Measurements from ENCODE around the gene PPFIA2. TPM values are rescaled to one million over a fixed set of nuclear protein-coding genes. Genes with fewer than 3 reads are reported as not detected.

PPFIA2 gene
- total RNA-seq, 4 donors from 2014 or later = 0.37 to 8.9 (median 0.55) TPM; not detected in 1

- TF ChIP-seq CTCF (IDR thresholded peaks at IDR 0.05) (no peak), POLR2AphosphoS5 (IDR thresholded peaks at IDR 0.05) (no peak), EP300 (IDR thresholded peaks at IDR 0.05; ENCODE audit: low read depth) (no peak), POLR2A (IDR thresholded peaks at IDR 0.05) (no peak)
- Histone ChIP-seq H3K36me3 (no peaks in the 10 kb centered on the region), H3K27me3 (no peaks in the 10 kb centered on the region), H3K4me1 (no peaks in the 10 kb centered on the region), H3K27ac (no peak overlapping the region), H3K4me3 (no peak overlapping the region), H3K9me3 (no peaks in the 10 kb centered on the region)
- WGBS, 2 donors (ENCODE audit: low coverage in 1 of 2) = 100% methylated on average over 1 of the region's 1 CpG
- no peak for DNase-seq
- in situ Hi-C loops (cut with MboI; ENCODE audit: low pct_ligation_motif_present in 1 of 4, low pct_unique_long_range_greater_than_20kb in 1 of 4, low sequenced_read_pairs in 3 of 4) = no loop called here
- intact Hi-C loops (cut with DNase I; ENCODE audit: low total_unique reads) = no loop called here
These were observed 373.0 kb downstream of the PPFIA2 start for GRCh38 chr12:81386101-81386500.

- Histone ChIP-seq H3K36me3 (no peaks in the 10 kb centered on the region), H3K27ac (no peak overlapping the region), H3K9me3 (no peaks in the 10 kb centered on the region), H3K4me3 (no peak overlapping the region), H3K27me3 (no peaks in the 10 kb centered on the region), H3K4me1 (no peaks in the 10 kb centered on the region)
- WGBS, 2 donors (ENCODE audit: low coverage in 1 of 2) = 67 to 70% methylated on average over 1 of the region's 1 CpG
- TF ChIP-seq POLR2A (IDR thresholded peaks at IDR 0.05) = no peak
- no peak for TF ChIP-seq POLR2AphosphoS5 (IDR thresholded peaks at IDR 0.05)
- TF ChIP-seq CTCF (IDR thresholded peaks at IDR 0.05) = no peak
- no peak for TF ChIP-seq EP300 (IDR thresholded peaks at IDR 0.05; ENCODE audit: low read depth)
- intact Hi-C loops (cut with DNase I; ENCODE audit: low total_unique reads) (no loop called here), in situ Hi-C loops (cut with MboI; ENCODE audit: low pct_ligation_motif_present in 1 of 4, low pct_unique_long_range_greater_than_20kb in 1 of 4, low sequenced_read_pairs in 3 of 4) (no loop called here)
- no peak for DNase-seq
These were observed 377.2 kb downstream of the PPFIA2 start for GRCh38 chr12:81381951-81382350.

- H3K4me3 ChIP-seq = no peak overlapping the region
- no peaks in the 10 kb centered on the region for H3K9me3 ChIP-seq
- no peak for TF ChIP-seq EP300 (IDR thresholded peaks at IDR 0.05; ENCODE audit: low read depth)
- TF ChIP-seq POLR2AphosphoS5 (IDR thresholded peaks at IDR 0.05) = no peak
- no peak for TF ChIP-seq CTCF (IDR thresholded peaks at IDR 0.05)
- TF ChIP-seq POLR2A (IDR thresholded peaks at IDR 0.05) = no peak
- H3K4me1 ChIP-seq = no peaks in the 10 kb centered on the region
- DNase-seq = no peak
- intact Hi-C loops (cut with DNase I; ENCODE audit: low total_unique reads) (no loop called here), in situ Hi-C loops (cut with MboI; ENCODE audit: low pct_ligation_motif_present in 1 of 4, low pct_unique_long_range_greater_than_20kb in 1 of 4, low sequenced_read_pairs in 3 of 4) (no loop called here)
- H3K27me3 ChIP-seq = no peaks in the 10 kb centered on the region
- H3K36me3 ChIP-seq = no peaks in the 10 kb centered on the region
- H3K27ac ChIP-seq = no peak overlapping the region
- WGBS, 2 donors (ENCODE audit: low coverage in 1 of 2) = 52 to 57% methylated on average over 4 of the region's 4 CpGs
These were observed 380.4 kb downstream of the PPFIA2 start for GRCh38 chr12:81378601-81379285.

- Histone ChIP-seq H3K27ac (no peak overlapping the region), H3K4me1 (no peaks in the 10 kb centered on the region), H3K36me3 (no peaks in the 10 kb centered on the region), H3K27me3 (no peaks in the 10 kb centered on the region), H3K4me3 (no peak overlapping the region), H3K9me3 (no peaks in the 10 kb centered on the region)
- in situ Hi-C loops (cut with MboI; ENCODE audit: low pct_ligation_motif_present in 1 of 4, low pct_unique_long_range_greater_than_20kb in 1 of 4, low sequenced_read_pairs in 3 of 4) = no loop called here
- WGBS, 2 donors (ENCODE audit: low coverage in 1 of 2) = 62 to 63% methylated on average over 4 of the region's 4 CpGs
- intact Hi-C loops (cut with DNase I; ENCODE audit: low total_unique reads) = no loop called here
- TF ChIP-seq POLR2AphosphoS5 (IDR thresholded peaks at IDR 0.05) (no peak), CTCF (IDR thresholded peaks at IDR 0.05) (no peak), EP300 (IDR thresholded peaks at IDR 0.05; ENCODE audit: low read depth) (no peak), POLR2A (IDR thresholded peaks at IDR 0.05) (no peak)
- no peak for DNase-seq
These were observed 381.4 kb downstream of the PPFIA2 start for GRCh38 chr12:81377771-81378170.
